ENCODE results near the gene HEMGN.

The HEMGN gene

GRCh38 chr9:97928986-97929604, 8.9 kb downstream of the HEMGN start:
- no peak for DNase-seq (ENCODE audit: low spot score)

- no peak for DNase-seq (ENCODE audit: low spot score)
Measured at GRCh38 chr9:97925497-97926334, 12.3 kb downstream of the HEMGN start.

GRCh38 chr9:97924386-97924785, 13.6 kb downstream of the HEMGN start:
- no peak for DNase-seq (ENCODE audit: low spot score)

- DNase-seq (ENCODE audit: low spot score): peak; percentile 56
Measured at GRCh38 chr9:97923529-97924108, 14.4 kb downstream of the HEMGN start.

- DNase-seq (ENCODE audit: low spot score): peak; percentile 99
Measured at GRCh38 chr9:97921959-97922724, 15.8 kb downstream of the HEMGN start, which contains the start of gene TRMO. TRMO (minus strand) TSS chr9:97922500; CDS start chr9:97922493, 7 bp downstream.

GRCh38 chr9:97919217-97919813, 18.7 kb downstream of the HEMGN start:
- DNase-seq (ENCODE audit: low spot score): no peak

- no peak for DNase-seq (ENCODE audit: low spot score)
Measured at GRCh38 chr9:97918611-97919010, 19.4 kb downstream of the HEMGN start.

GRCh38 chr9:97911970-97912369, 26.0 kb downstream of the HEMGN start:
- no peak for DNase-seq (ENCODE audit: low spot score)

- no peak for DNase-seq (ENCODE audit: low spot score)
Measured at GRCh38 chr9:97911528-97911927, 26.4 kb downstream of the HEMGN start.

- no peak for DNase-seq (ENCODE audit: low spot score)
Measured at GRCh38 chr9:97910357-97910756, 27.6 kb downstream of the HEMGN start.

- DNase-seq (ENCODE audit: low spot score): no peak
Measured at GRCh38 chr9:97908705-97909104, 29.3 kb downstream of the HEMGN start.

- no peak for DNase-seq (ENCODE audit: low spot score)
Measured at GRCh38 chr9:97907632-97908031, 30.3 kb downstream of the HEMGN start.

GRCh38 chr9:97907046-97907445, 30.9 kb downstream of the HEMGN start:
- no peak for DNase-seq (ENCODE audit: low spot score)

GRCh38 chr9:97906236-97906831, 31.6 kb downstream of the HEMGN start:
- DNase-seq (ENCODE audit: low spot score): peak; percentile 37

- no peak for DNase-seq (ENCODE audit: low spot score)
Measured at GRCh38 chr9:97905228-97905627, 32.7 kb downstream of the HEMGN start.

GRCh38 chr9:97904725-97905124, 33.2 kb downstream of the HEMGN start:
- no peak for DNase-seq (ENCODE audit: low spot score)

- no peak for DNase-seq (ENCODE audit: low spot score)
Measured at GRCh38 chr9:97903177-97903576, 34.8 kb downstream of the HEMGN start.

- peak; percentile 69 for DNase-seq (ENCODE audit: low spot score)
Measured at GRCh38 chr9:97900738-97901565, 37.0 kb downstream of the HEMGN start.

- DNase-seq (ENCODE audit: low spot score): no peak
Measured at GRCh38 chr9:97900103-97900737, 37.8 kb downstream of the HEMGN start.

GRCh38 chr9:97895695-97896332, 42.2 kb downstream of the HEMGN start:
- no peak for DNase-seq (ENCODE audit: low spot score)

Measured in AG20443 (cell line).